Epithelial cell of prostate (primary cell): Measurements from ENCODE around the gene POU2AF1.
A peak's percentile ranks its signal among the peaks of the same experiment; 100 is the strongest.

ENCODE experiments used
- DNase-seq: peaks from one replicate; pipeline ENCODE4 v3.0.0-alpha.2; 2011; ENCODE audit warnings: low read depth, low spot score
- H3K27ac ChIP-seq: fragments of 450-650 bp; 2 replicates; pipeline ENCODE4 v1.5.1; 2017; ENCODE audit warnings: mild to moderate bottlenecking

Gene POU2AF1

GRCh38 chr11:111351374-111352055 lies 27.6 kb downstream of the POU2AF1 start:
- no peak overlapping the region for H3K27ac ChIP-seq
- no peak for DNase-seq

- DNase-seq, result no peak
- H3K27ac ChIP-seq, result no peak overlapping the region
These were observed 28.3 kb downstream of the POU2AF1 start for GRCh38 chr11:111350811-111351210.

GRCh38 chr11:111349191-111349695 lies 29.8 kb downstream of the POU2AF1 start:
- no peak for DNase-seq

GRCh38 chr11:111348147-111348546 lies 30.9 kb downstream of the POU2AF1 start:
- no peak overlapping the region for H3K27ac ChIP-seq
- no peak for DNase-seq

More at GRCh38 chr11:111349191-111349695, 29.8 kb downstream of the POU2AF1 start:
- no peak overlapping the region for H3K27ac ChIP-seq

GRCh38 chr11:111347723-111348115 lies 31.4 kb downstream of the POU2AF1 start:
- no peak overlapping the region for H3K27ac ChIP-seq
- no peak for DNase-seq

- DNase-seq, result no peak
- no peak overlapping the region for H3K27ac ChIP-seq
These were observed 31.9 kb downstream of the POU2AF1 start for GRCh38 chr11:111347002-111347722.

GRCh38 chr11:111344032-111344431 lies 35.0 kb downstream of the POU2AF1 start:
- peak overlapping the region; percentile 45 for H3K27ac ChIP-seq
- no peak for DNase-seq

- DNase-seq, result no peak
- no peak overlapping the region for H3K27ac ChIP-seq
These were observed 36.7 kb downstream of the POU2AF1 start for GRCh38 chr11:111342329-111342728.

- no peak overlapping the region for H3K27ac ChIP-seq
- DNase-seq, result no peak
These were observed 39.2 kb downstream of the POU2AF1 start for GRCh38 chr11:111339758-111340388.

GRCh38 chr11:111336582-111337256 lies 42.4 kb downstream of the POU2AF1 start:
- DNase-seq, result no peak
- no peak overlapping the region for H3K27ac ChIP-seq

- DNase-seq, result no peak
- H3K27ac ChIP-seq, result no peak overlapping the region
These were observed 43.0 kb downstream of the POU2AF1 start for GRCh38 chr11:111336062-111336461.

- DNase-seq, result no peak
These were observed 43.5 kb downstream of the POU2AF1 start for GRCh38 chr11:111335549-111335948.

GRCh38 chr11:111334532-111335502 lies 44.3 kb downstream of the POU2AF1 start:
- no peak overlapping the region for H3K27ac ChIP-seq
- DNase-seq, result no peak

More at GRCh38 chr11:111335549-111335948, 43.5 kb downstream of the POU2AF1 start:
- H3K27ac ChIP-seq, result no peak overlapping the region

- H3K27ac ChIP-seq, result no peak overlapping the region
- no peak for DNase-seq
These were observed 47.2 kb downstream of the POU2AF1 start for GRCh38 chr11:111331711-111332479.

- no peak overlapping the region for H3K27ac ChIP-seq
- DNase-seq, result no peak
These were observed 48.7 kb downstream of the POU2AF1 start for GRCh38 chr11:111330234-111330893.

- no peak for DNase-seq
- no peak overlapping the region for H3K27ac ChIP-seq
These were observed 49.5 kb downstream of the POU2AF1 start for GRCh38 chr11:111329306-111330204.
